B cell (primary cell): ENCODE results near the gene PRM1. TPM values are rescaled to one million over a fixed set of nuclear protein-coding genes. Genes with fewer than 3 reads are reported as not detected.

Experiments
- ATAC-seq: fragments of 200-7000 bp; cut with Tn5 transposase; one replicate; pipeline ENCODE4 v1.10.0; 2021; ENCODE audit warnings: low read depth, mild to moderate bottlenecking, moderate number of reproducible peaks, moderate library complexity
- CTCF ChIA-PET: fragments of 350-600 bp; sonication (Branson Sonifier 250); formaldehyde crosslinking; loops from one replicate; lab custom pipeline; 2021; ENCODE audit warnings: antibody characterized with exemption, inconsistent platforms; lab: Charles Lee
- POLR2A ChIA-PET: fragments of 350-600 bp; sonication (Branson Sonifier 250); formaldehyde crosslinking; loops from one replicate; lab custom pipeline; 2021; ENCODE audit warnings: antibody characterized with exemption; lab: Charles Lee
- DNase-seq: peaks from one replicate; pipeline ENCODE4 v3.0.0; 2013
- H2AFZ ChIP-seq: 2 replicates; pipeline ENCODE4 v1.6.1; 2012; ENCODE audit warnings: mild to moderate bottlenecking, low read depth, low read length; ENCODE audit not compliant: insufficient read depth, poor library complexity, severe bottlenecking
- H3K27ac ChIP-seq, 2 donors: 1 replicate in 1 of 2; 2 replicates in 1 of 2; pipeline ENCODE4 v1.5.1; 2012 to 2013; ENCODE audit warnings: low read length in 2 of 2, mild to moderate bottlenecking in 2 of 2, moderate library complexity in 1 of 2
- H3K27me3 ChIP-seq, 4 experiments: fragments of 200-600 bp in 1 of 4; sonication (generic) in 1 of 4; replicated peaks in 1 of 4; 1 replicate in 2 of 4; 2 replicates in 2 of 4; pipeline versions ENCODE4 v1.6.1 to v1.7.0; 2013 to 2016; ENCODE audit warnings: low read length in 3 of 4, mild to moderate bottlenecking in 2 of 4, mixed read lengths in 1 of 4, moderate library complexity in 1 of 4; ENCODE audit not compliant: insufficient read depth in 4 of 4, control insufficient read depth in 3 of 4; ENCODE audit errors: control extremely low read depth in 1 of 4
- H3K36me3 ChIP-seq, 2 experiments: replicated peaks in 1 of 2; 1 replicate in 1 of 2; 2 replicates in 1 of 2; pipeline versions ENCODE4 v1.6.1 to v1.7.1; 2013; ENCODE audit warnings: low read length in 1 of 2; ENCODE audit not compliant: insufficient read depth in 2 of 2, control insufficient read depth in 1 of 2; ENCODE audit errors: control extremely low read depth in 1 of 2, extremely low read depth in 1 of 2
- H3K4me1 ChIP-seq, 2 donors: fragments of 200-600 bp in 1 of 2; sonication (generic) in 1 of 2; 1 replicate in 1 of 2; 2 replicates in 1 of 2; pipeline versions ENCODE4 v1.5.1 to v1.6.1; 2013 to 2017; ENCODE audit warnings: low read length in 2 of 2; ENCODE audit not compliant: control insufficient read depth in 2 of 2, insufficient read depth in 2 of 2
- H3K4me2 ChIP-seq: replicated peaks from 2 replicates; pipeline ENCODE3; 2012; ENCODE audit warnings: mild to moderate bottlenecking, low read depth, low read length; ENCODE audit not compliant: poor library complexity, severe bottlenecking
- H3K4me3 ChIP-seq, 5 experiments: fragments of 200-600 bp in 1 of 5; sonication (generic) in 1 of 5; 1 replicate in 3 of 5; 2 replicates in 2 of 5; pipeline versions ENCODE4 v1.5.1 to v1.7.0; 2011 to 2016; ENCODE audit warnings: low read length in 4 of 5, mild to moderate bottlenecking in 4 of 5, low read depth in 2 of 5, control low read depth in 1 of 5, moderate library complexity in 1 of 5; ENCODE audit not compliant: insufficient read depth in 1 of 5; ENCODE audit errors: control extremely low read depth in 1 of 5, extremely low read depth in 1 of 5
- H3K79me2 ChIP-seq: fragments of 200-600 bp; sonication (generic); one replicate; pipeline ENCODE4 v1.6.0; 2016; ENCODE audit warnings: low read length; ENCODE audit not compliant: control insufficient read depth, insufficient read depth
- H3K9ac ChIP-seq: fragments of 200-600 bp; sonication (generic); 2 replicates; pipeline ENCODE4 v1.6.1; 2017; ENCODE audit warnings: mild to moderate bottlenecking, low read length, moderate library complexity
- H3K9me3 ChIP-seq, 3 donors: one replicate each; pipeline versions ENCODE4 v1.6.1 to v1.7.1; 2013; ENCODE audit warnings: low read length in 2 of 3; ENCODE audit not compliant: control insufficient read depth in 2 of 3, insufficient read depth in 1 of 3; ENCODE audit errors: control extremely low read depth in 1 of 3
- H4K20me1 ChIP-seq: 2 replicates; pipeline ENCODE4 v1.6.0; 2012; ENCODE audit warnings: mild to moderate bottlenecking, low read length; ENCODE audit not compliant: insufficient read depth, control insufficient read depth, poor library complexity, severe bottlenecking
- H3K27ac Mint-ChIP-seq: one replicate; pipeline ENCODE4 v1.8.0; 2021; ENCODE audit warnings: mixed read lengths
- H3K27me3 Mint-ChIP-seq: one replicate; pipeline ENCODE4 v1.8.0; 2021; ENCODE audit warnings: mixed read lengths
- H3K4me1 Mint-ChIP-seq: one replicate; pipeline ENCODE4 v1.8.0; 2021; ENCODE audit warnings: mixed read lengths
- H3K4me3 Mint-ChIP-seq: one replicate; pipeline ENCODE4 v1.8.0; 2021; ENCODE audit warnings: mixed read lengths
- H3K9me3 Mint-ChIP-seq: one replicate; pipeline ENCODE4 v1.8.0; 2022; ENCODE audit warnings: mixed read lengths; ENCODE audit not compliant: insufficient read depth
- CTCF ChIP-seq: fragments of 200-600 bp; IDR thresholded peaks from one replicate; pipeline ENCODE4 v1.8.0; 2022; ENCODE audit warnings: antibody characterized with exemption, mild to moderate bottlenecking
- EZH2 ChIP-seq: IDR thresholded peaks from 2 replicates; pipeline ENCODE4 v1.6.1; 2012; ENCODE audit warnings: borderline replicate concordance, low read depth, mild to moderate bottlenecking, moderate library complexity, low read length; ENCODE audit not compliant: insufficient read depth, poor library complexity, severe bottlenecking
- WGBS: methylation state at CpG from one replicate; pipeline ENCODE4 v1.1.5; 2013; ENCODE audit warnings: missing lambda C conversion rate; ENCODE audit not compliant: insufficient coverage; 5-methylcytosine and 5-hydroxymethylcytosine counted together
- intact Hi-C: fragments of 100-400 bp; cut with micrococcal nuclease; formaldehyde crosslinking; loops from one replicate; pipeline ENCODE4 v1.10.0; 2022
- polyA plus RNA-seq: library from polyadenylated mRNA; depleted of rRNA; stranded (reverse); fragments of >200 nt; gene quantifications from 2 replicates; pipeline ENCODE4 v1.2.3, GENCODE V29; 2012
- total RNA-seq, 2 donors: library from RNA; stranded (reverse); fragments of 120-200 nt in 1 of 2; gene quantifications; 1 replicate in 1 of 2; 2 replicates in 1 of 2; pipeline versions ENCODE4 v1.2.3 to v1.2.4, GENCODE V29; 2013 to 2022

The PRM1 gene
- total and polyA plus RNA-seq, 2 donors (not counting 1 experiment from before 2014, with no cell fraction given): not detected

GRCh38 chr16:11239644-11240632 is 41.2 kb downstream of the PRM1 start:
- H3K27me3 Mint-ChIP-seq: no peaks in the 10 kb centered on the region
- no peak overlapping the region for H3K4me3 ChIP-seq
- DNase-seq: no peak
- H3K27me3 ChIP-seq: no peaks in the 10 kb centered on the region
- POLR2A ChIA-PET: no interaction called here
- intact Hi-C loops: no loop called here
- no peaks in the 10 kb centered on the region for H3K9me3 Mint-ChIP-seq
- H3K9me3 ChIP-seq: no peaks in the 10 kb centered on the region
- H3K27ac Mint-ChIP-seq: no peak overlapping the region
- WGBS: 93% methylated on average over 7 of the region's 10 CpGs
- H3K36me3 ChIP-seq: no peaks in the 10 kb centered on the region
- H3K4me1 Mint-ChIP-seq: peaks cover 2% of the 10 kb centered on the region
- H3K27ac ChIP-seq: no peak overlapping the region
- no peak for ATAC-seq
- TF ChIP-seq CTCF: no peak
- TF ChIP-seq EZH2: no peak
- H3K4me3 Mint-ChIP-seq: no peak overlapping the region
- H3K4me1 ChIP-seq: peaks cover 3 to 5% of the 10 kb centered on the region in 2 donors
- no peaks in the 10 kb centered on the region for H4K20me1 ChIP-seq
- H2AFZ ChIP-seq: peak overlapping the region; percentile 56
- CTCF ChIA-PET: no interaction called here
- no peak overlapping the region for H3K9ac ChIP-seq
- no peaks in the 10 kb centered on the region for H3K79me2 ChIP-seq
- H3K4me2 ChIP-seq: no peak overlapping the region
